ENCODE results near the gene ALDH1A3.

GRCh38 chr15:100836501-100836900, 43.1 kb upstream of the ALDH1A3 start:
- TF ChIP-seq EZH2 (IDR thresholded peaks at IDR 0.05; ENCODE audit: borderline replicate concordance, insufficient read depth, low read depth, low read length, poor library complexity, severe bottlenecking) (no peak), CTCF (IDR thresholded peaks at IDR 0.05) (no peak)

All from B cell (primary cell).